Tibial artery (tissue), 4 donors: ENCODE measurements around the gene EPG5.

ENCODE experiments used
- DNase-seq, 2 donors: peaks; one replicate each; pipeline ENCODE4 v3.0.0-alpha.2; 2019
- H3K27ac ChIP-seq, 2 donors: fragments of 200-600 bp; sonication (generic) in 1 of 2; 1 replicate in 1 of 2; 2 replicates in 1 of 2; pipeline ENCODE4 v1.5.1; 2018 to 2019; ENCODE audit warnings: mild to moderate bottlenecking in 1 of 2
- H3K27me3 ChIP-seq, 2 donors: fragments of 200-600 bp; sonication (generic) in 1 of 2; one replicate each; pipeline versions ENCODE4 v1.5.1 to v1.6.0; 2016 to 2019
- H3K36me3 ChIP-seq, 3 donors: fragments of 200-600 bp; sonication (generic) in 2 of 3; one replicate each; pipeline ENCODE4 v1.5.1; 2016 to 2019; ENCODE audit warnings: mild to moderate bottlenecking in 2 of 3
- H3K4me1 ChIP-seq, 4 donors: fragments of 200-600 bp; sonication (generic) in 2 of 4; 1 replicate in 3 of 4; 2 replicates in 1 of 4; pipeline ENCODE4 v1.5.1; 2016 to 2019
- H3K4me3 ChIP-seq, 2 donors: fragments of 200-600 bp; sonication (generic) in 1 of 2; 1 replicate in 1 of 2; 2 replicates in 1 of 2; pipeline ENCODE4 v1.5.1; 2018 to 2019; ENCODE audit warnings: mild to moderate bottlenecking in 2 of 2
- H3K9me3 ChIP-seq, 3 donors: fragments of 200-600 bp; sonication (generic) in 1 of 3; one replicate each; pipeline ENCODE4 v1.5.1; 2016 to 2019
- CTCF ChIP-seq, 2 experiments: fragments of 200-600 bp in 1 of 2; fragments of 450-650 bp in 1 of 2; IDR thresholded peaks; one replicate each; pipeline ENCODE4 v1.5.1; 2017 to 2019; ENCODE audit warnings: antibody characterized with exemption in 2 of 2, mild to moderate bottlenecking in 1 of 2, moderate library complexity in 1 of 2
- intact Hi-C: fragments of 100-400 bp; cut with DNase I; formaldehyde crosslinking; loops from one replicate; pipeline ENCODE4 v1.15.0; 2023; ENCODE audit warnings: low total_unique reads

The EPG5 gene

GRCh38 chr18:45806226-45806625 lies 160.9 kb downstream of the EPG5 start:
- TF ChIP-seq CTCF (IDR thresholded peaks at IDR 0.05), result no peak
- intact Hi-C loops, result no loop called here
- DNase-seq, result no peak

GRCh38 chr18:45805551-45805950 lies 161.6 kb downstream of the EPG5 start:
- no peaks in the 10 kb centered on the region for H3K9me3 ChIP-seq
- intact Hi-C loops, result no loop called here
- no peaks in the 10 kb centered on the region for H3K27me3 ChIP-seq
- H3K36me3 ChIP-seq, result no peaks in the 10 kb centered on the region
- no peak overlapping the region for H3K27ac ChIP-seq
- no peak for TF ChIP-seq CTCF (IDR thresholded peaks at IDR 0.05)
- DNase-seq, result no peak
- peaks cover 0 to 25% (median 14%) of the 10 kb centered on the region in 4 donors for H3K4me1 ChIP-seq
- no peak overlapping the region for H3K4me3 ChIP-seq

More at GRCh38 chr18:45806226-45806625, 160.9 kb downstream of the EPG5 start:
- no peaks in the 10 kb centered on the region for H3K9me3 ChIP-seq
- no peak overlapping the region for H3K4me3 ChIP-seq
- no peaks in the 10 kb centered on the region for H3K27me3 ChIP-seq
- H3K4me1 ChIP-seq, result peaks cover 0 to 25% (median 13%) of the 10 kb centered on the region in 4 donors
- H3K27ac ChIP-seq, result no peak overlapping the region
- H3K36me3 ChIP-seq, result no peaks in the 10 kb centered on the region

GRCh38 chr18:45802814-45803492 lies 164.2 kb downstream of the EPG5 start:
- Histone ChIP-seq H3K4me1 (peaks cover 0 to 25% (median 14%) of the 10 kb centered on the region in 4 donors), H3K4me3 (no peak overlapping the region), H3K27me3 (no peaks in the 10 kb centered on the region), H3K27ac (peak overlapping the region; percentile 29 to 30), H3K9me3 (no peaks in the 10 kb centered on the region), H3K36me3 (no peaks in the 10 kb centered on the region)
- TF ChIP-seq CTCF (IDR thresholded peaks at IDR 0.05), result no peak
- intact Hi-C loops, result no loop called here
- no peak for DNase-seq

- no peak for TF ChIP-seq CTCF (IDR thresholded peaks at IDR 0.05)
- Histone ChIP-seq H3K4me1 (peaks cover 0 to 22% (median 14%) of the 10 kb centered on the region in 4 donors), H3K36me3 (no peaks in the 10 kb centered on the region), H3K9me3 (no peaks in the 10 kb centered on the region), H3K27me3 (no peaks in the 10 kb centered on the region), H3K4me3 (no peak overlapping the region), H3K27ac (no peak overlapping the region)
- intact Hi-C loops, result no loop called here
- DNase-seq, result no peak
Observed at GRCh38 chr18:45801416-45802004, 165.6 kb downstream of the EPG5 start.
